Activated CD4-positive, alpha-beta T cell treated with anti-CD3 and anti-CD28 coated beads, Interleukin-2, Interleukin-4, amounts not matched to agents 100 ng/mL and 50 ng/mL, durations not matched to agents 16 hours and 8 hours (primary cell): ENCODE results near the gene BDNF.
"Not testable (repeated sequence)": the region's sequence is repeated elsewhere in the genome, so short reads cannot be mapped to it uniquely, and the experiment has no call there.

Experiments
- DNase-seq: peaks from one replicate; pipeline ENCODE4 v3.0.0-alpha.2; 2020; ENCODE audit warnings: low spot score

Gene BDNF

DNA sequence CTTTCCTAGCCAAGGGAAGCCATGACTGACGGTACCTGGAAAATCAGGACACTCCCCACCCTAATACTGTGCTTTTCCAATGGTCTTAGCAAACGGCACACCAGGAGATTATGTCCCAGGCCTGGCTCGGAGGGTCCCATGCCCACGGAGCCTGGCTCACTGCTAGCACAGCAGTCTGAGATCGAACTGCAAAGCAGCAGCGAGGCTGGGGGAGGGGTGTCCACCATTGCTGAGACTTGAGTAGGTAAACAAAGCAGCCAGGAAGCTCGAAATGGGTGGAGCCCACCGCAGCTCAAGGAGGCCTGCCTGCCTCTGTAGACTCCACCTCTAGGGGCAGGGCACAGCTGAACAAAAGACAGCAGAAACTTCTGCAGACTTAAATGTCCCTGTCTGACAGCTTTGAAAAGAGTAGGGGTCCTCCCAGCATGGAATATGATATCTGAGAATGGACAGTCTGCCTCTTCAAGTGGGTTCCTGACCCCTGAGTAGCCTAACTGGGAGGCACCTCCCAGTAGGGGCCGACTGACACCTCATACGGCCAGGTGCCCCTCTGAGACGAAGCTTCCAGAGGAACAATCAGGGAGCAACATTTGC, 34.6 kb downstream of the BDNF start:
- not testable (repeated sequence) for DNase-seq

DNA sequence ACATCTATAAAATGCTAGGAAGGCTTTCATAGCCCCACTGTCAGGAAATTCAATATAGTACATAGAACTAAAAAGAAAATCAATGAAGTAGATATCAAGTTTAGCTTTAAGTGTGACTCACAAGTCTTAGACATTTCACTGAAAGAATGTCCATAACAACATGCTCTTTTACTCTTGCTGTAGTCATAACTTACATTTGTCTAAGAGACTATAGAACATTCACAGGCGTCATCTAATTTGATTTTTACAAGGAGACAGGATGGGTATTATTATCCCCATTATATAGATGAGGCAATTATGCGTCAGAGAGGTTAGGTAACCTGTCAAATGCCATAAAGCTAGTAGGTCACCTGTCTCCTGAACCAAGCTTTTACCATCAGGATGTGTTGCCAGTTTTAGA, 36.9 kb downstream of the BDNF start:
- DNase-seq, result no peak

DNA sequence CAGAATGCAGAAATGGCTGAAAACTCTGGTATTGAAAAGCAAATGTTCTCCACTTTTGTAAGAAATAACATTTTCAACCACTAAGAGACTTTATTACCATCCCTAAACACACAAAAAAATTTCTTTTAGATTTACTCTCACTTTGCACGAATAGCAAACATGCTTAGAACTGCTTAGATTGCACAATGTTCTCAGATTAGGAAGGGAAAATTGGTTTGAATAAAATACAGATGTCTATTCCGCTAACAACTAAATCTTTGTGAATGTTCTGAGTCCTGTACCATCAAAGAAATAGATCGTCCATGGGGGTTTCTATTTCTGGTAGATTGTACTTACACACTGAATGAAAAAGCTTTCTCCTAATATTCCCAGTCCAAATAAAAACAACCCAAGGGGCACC, 40.1 kb downstream of the BDNF start:
- no peak for DNase-seq

DNA sequence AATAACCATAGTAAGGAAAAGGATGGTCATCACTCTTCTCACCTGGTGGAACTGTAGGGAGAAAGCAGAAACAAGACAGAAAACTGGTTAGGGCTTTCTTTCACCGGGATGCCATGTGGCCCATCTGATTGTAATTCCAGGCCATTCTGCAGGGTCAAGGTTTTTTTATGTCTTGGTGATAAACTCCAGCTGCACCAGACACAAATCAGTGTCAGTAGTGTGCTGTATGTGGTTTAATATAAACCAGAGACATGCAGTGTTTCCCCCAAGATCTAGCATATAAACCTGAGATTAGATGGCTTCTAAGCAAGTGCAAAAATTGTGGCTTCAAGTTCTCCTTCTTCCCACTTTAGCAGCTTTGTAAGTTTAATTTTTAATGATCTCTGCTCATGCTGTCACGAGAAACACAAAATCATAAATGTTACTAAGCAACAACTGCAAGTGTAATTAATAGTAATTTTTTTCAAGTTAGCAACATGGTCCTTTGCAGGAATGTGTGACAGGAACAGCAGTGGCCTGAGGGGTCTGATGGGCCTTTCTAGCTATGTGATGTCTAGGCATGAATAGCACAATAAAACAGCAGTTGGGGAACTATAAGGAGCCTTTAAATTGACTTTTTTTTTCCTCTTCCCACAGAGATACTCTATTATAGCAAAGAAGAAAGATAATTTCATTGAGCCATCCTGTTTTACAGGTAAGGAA, 41.6 kb downstream of the BDNF start:
- no peak for DNase-seq

DNA sequence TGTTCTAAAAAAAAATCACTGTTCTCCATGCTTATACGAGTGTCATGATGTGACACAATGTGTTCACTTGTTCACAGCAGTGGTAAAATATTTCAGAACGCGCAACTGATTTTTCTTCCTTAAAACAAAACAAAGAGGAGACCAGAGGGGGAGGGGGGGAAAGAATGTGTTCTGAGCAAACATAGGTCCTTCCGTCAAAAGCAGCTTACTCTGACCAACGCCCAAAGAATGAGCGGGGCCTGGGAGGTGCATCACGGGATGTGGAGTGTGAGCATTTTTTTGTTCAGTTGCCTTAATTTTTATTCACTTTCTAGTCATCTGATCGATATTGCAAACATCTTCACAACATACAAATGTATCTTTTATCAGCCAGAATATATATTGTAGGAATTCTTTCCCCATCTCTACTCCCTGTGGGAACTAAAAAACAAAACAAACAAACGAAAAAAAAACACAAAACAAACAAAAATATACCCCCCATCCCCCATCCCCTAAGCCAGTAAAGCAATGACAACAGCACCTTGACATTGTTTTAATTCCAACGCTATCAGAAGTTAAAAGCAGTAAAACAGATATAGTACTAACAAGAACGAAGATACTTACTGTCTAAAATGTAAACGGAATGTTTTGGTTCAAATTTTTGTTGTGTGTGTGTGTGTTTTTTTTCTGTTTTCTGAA, 43.3 kb downstream of the BDNF start:
- no peak for DNase-seq

DNA sequence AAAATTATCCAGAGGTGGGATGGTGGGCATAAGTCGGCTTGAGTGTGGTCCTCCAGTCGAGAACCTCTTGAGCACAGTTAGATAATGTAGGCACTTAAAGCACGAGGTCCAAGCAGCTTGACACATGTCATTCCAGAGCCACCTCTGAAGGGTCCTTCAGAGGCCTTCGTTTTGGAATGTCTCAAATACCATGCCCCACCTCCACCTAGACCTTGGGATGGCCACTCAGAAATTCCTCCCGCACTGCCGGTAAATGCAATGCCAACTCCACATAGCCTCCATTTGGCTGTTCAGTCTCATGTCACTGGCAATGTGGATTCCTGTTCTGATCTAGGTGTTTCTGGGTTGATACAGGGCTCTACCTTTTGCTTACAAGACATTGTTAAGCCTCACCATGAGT, 43.9 kb downstream of the BDNF start:
- no peak for DNase-seq

DNA sequence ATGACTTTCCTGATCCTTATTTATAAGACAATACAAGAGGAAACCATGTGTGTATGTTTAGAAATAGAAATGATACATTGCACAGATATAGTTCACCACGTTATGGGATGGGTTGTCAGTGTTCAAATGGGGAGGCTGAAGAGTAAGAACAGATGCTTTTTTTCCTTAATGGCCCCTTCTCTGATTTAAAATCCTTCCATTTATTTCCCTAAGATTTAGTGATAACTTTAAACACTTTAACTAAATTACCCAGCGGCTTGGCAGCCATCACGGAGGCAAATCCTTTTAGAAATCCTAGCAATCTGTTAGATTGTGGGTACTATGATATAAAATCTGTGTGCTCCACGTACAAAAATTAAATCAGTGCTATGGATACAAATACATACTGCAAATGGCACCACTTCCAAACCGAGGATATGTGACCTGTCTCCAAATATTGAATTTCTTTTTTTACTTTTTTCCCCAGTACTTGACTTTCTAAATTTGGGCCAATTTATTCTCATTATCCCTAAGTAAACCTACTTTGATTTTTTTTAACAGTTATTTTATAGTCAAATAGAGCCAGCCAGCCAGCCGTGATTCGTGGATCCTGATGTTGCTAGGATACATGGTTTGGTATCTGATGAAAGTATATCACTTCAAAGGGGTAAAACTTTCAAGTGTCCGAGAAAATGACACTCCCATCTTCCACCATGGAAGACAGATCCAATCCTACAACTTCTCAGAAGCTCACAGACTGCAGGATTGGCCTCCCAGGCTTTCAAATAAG, 46.1 kb downstream of the BDNF start:
- DNase-seq, result no peak

DNA sequence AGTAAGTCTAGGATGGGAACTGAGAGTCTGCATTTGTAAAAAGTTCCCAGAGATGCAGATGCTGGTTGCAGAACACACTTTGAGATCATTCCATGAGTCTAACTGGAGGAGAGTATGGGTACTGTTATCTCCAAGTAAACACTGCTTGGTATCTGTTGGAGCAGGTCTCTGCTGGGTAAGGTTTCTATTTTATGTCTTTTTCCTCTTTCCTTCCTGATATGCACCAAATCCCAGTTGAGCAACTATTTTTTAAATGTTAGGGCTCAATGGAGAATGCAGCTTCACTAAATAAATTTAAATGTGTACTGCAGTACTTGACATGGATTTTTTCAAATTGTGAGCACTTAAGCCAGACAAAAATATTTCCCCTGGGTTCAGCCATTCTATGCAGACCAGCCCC, 48.5 kb downstream of the BDNF start:
- DNase-seq, result no peak

DNA sequence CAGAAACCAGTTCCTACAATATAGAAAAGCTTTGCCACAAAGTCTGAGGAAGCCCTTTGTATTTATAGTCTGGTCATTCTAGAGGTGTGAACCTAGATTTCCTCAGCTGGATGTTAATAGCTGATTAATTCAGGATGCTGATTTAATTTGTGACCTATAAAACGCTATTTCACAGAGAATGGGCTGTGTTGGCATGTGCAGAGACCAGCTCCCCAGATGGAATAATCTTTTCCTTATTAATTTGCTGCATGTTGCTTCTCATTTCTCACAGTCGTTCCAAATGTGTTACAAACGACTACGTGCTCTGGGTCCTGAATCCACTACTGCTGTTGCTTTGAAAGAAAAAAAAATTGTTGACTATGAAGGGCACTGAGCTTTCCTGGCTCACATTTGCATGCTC, 49.3 kb downstream of the BDNF start:
- DNase-seq, result no peak

DNA sequence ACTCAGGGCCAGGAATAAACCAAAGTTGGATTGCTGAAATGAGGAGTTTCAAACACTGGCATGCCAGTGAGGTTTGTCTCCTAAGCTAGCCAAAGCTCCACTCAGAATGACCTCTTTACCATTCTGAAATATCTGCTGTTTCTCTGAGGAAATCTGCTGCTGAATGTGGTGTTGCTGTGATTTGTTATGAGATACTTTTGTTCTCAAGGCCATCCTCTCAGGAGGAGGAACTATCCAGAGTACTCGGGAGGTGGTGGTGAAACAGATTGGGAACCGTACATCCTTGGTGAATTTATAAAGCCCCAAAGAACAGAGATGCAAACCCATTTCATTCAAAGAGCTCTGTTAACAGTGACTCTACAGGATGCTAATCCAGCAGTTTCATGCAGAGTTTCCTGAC, 50.5 kb downstream of the BDNF start:
- no peak for DNase-seq

DNA sequence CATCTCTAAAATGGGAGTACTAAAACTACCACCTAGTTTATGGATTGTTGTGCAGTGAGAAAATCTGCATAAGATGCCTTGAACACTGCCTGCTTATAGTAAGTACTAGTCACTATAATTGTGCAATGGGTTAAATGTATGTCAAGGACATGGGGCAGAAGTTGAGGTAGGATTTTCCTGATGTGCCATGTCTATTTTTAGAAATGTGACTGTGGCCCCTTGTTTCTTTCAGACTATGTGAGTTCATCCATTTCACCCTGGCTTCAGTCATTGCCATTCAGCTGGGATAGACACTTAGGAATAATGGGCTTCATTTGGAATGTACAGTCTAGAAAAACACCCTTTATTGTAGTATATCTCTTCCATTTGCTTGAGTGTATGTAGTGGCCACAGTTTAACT, 51.4 kb downstream of the BDNF start:
- no peak for DNase-seq

DNA sequence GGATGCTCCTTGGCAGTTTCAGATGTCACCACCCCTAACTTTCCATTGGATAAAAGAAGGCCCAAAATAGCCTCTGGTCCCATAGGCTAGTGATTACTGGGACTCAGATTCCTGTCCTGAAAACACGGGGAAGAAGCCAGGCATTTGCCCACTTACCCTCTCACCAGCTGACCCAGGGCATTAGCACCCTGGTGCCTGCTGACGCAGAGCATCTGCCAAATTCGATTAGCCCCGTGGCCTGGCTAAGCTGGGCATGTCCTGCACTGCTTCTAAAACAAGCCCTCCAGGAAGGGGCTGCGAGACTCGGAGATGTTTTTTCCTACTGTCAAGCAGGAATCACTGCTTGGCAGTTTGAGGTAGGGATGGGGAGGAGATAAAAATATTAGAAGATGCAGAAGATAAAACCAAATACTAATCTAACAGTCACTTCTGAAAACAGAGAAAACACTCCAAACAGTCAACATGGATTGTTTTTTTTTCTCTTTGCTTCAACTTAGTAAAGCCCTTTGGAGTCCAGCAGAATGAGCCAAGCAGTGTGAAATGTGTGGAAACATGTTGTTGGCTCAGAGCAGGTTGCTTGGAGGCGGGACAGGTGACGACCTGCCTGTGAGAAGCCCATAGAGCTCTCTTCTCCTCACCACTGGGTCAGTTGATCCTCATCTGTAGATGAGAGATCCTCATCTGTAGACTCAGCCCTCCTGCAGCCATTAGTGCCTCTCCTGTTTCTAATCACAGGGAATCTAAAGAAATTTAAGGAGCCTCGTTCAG, 54.0 kb downstream of the BDNF start:
- DNase-seq, result no peak

DNA sequence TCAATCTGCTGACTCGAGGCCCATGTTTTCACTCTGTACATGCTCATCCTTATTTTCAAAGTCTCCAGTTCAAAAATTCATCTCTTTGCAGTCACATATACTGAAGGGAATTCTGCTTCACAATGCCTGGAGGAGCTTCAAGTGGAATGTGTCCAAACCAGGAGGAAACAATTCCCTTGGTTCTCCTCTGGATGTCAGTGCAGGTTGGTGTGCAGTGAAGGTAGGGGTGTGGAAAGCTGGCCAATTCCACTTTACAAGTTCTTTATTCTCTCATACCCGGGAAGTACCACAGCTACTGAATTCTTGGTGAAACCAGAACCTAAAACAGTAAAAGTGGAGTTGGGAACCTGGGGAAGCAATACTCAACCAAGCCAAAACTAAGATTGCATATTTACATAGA, 57.3 kb downstream of the BDNF start:
- DNase-seq, result no peak

DNA sequence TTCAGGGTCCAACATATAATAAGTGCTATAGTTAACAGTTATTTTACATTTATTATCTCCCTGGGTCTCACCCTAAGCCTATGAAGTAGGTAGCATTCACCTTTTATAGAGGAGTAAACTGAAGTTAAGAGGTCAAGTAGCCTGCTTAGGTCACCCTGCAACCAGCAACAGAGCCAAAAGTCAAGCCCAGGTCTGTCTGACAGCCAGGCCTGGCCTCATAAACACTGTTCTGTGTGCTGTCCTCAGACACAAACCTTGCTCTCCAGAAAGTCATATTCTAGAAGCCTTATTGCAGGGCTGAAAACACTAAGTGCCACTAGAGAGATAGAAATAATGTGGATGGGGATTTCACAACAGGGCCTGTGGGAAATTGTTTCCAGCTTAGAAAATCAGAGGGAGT, 59.3 kb downstream of the BDNF start:
- DNase-seq, result no peak

DNA sequence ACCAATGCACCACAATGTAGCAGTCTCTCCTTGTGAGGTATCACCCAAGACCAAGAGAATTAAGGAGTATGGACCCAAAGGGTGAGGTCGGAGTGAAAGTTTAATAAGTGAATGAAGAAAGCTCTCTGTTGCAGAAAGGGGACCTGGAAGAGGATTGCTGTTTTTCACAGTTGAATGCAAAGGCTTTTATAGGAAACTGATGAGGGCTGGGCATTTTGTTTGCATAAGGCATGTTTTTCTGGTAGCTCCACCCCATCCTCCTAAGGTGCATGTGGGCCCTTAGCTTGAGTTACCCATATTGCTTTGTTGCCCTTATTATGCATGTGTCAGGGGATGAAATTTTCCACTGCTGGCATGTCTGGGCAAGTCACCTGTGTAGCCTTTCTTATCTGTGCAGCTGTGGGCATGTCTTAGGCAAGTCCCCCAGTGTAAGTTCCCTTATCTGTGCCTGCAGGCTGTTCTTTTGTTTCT, 64.7 kb downstream of the BDNF start:
- DNase-seq, result no peak

DNA sequence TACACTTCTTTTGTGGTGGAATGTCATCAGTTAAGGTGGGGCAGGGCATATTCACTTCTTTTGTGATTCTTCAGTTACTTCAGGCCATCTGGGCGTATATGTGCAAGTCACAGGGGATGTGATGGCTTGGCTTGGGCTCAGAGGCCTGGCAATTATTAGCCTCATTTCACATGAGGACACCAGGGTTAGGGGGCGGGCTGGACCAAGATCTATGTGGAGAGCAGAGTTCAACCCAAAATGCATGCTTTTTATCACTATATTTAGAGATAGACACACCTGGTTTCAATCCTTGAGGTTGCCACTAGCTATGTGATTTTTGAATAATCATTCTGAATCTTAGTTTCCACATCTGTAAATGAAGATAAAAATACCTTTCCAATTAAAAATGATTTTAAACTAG, 65.5 kb downstream of the BDNF start:
- DNase-seq, result not testable (repeated sequence)

DNA sequence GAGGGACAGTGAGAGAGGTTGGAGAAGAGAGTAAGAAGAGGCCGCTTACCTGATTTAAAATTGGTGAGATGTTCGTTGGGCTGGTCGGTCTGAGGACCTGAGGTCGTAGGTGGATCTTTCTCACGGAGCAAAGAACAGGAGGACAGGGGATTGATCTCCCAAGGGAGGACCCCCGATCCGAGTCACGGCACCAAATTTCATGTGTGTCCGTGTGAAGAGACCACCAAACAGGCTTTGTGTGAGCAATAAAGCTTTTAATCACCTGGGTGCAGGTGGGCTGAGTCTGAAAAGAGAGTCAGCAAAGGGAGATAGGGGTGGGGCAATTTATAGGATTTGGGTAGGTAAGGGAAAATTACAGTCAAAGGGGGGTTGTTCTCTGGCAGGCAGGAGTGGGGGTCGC, 66.0 kb downstream of the BDNF start:
- not testable (repeated sequence) for DNase-seq

DNA sequence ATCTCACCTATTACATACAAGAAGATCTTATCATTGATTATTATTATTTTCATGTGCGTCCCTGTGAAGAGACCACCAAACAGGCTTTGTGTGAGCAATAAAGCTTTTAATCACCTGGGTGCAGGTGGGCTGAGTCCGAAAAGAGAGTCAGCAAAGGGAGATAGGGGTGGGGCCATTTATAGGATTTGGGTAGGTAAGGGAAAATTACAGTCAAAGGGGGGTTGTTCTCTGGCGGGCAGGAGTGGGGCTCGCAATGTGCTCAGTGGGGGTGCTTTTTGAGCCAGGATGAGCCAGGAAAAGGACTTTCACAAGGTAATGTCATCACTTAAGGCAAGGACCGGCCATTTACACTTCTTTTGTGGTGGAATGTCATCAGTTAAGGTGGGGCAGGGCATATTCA, 71.2 kb downstream of the BDNF start:
- not testable (repeated sequence) for DNase-seq

DNA sequence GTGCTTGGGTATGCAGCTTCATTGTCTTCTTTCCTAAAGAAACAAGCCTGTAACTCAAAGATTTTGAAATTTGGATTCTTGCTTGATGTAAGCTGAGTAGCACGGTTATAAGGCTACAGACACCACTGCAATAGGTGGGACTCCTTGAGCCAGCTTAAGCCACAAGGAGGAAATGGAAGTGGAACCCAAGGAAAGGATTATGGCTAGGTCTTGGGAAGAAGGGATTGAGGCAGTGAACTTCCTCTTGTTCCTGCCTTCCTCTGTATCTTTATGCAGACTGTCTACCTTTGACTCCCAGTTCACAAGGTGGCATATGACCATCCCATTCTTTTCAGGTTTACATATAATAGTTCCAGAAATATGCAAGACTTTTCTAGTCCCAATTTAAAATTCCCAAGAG, 72.3 kb downstream of the BDNF start:
- DNase-seq, result no peak

DNA sequence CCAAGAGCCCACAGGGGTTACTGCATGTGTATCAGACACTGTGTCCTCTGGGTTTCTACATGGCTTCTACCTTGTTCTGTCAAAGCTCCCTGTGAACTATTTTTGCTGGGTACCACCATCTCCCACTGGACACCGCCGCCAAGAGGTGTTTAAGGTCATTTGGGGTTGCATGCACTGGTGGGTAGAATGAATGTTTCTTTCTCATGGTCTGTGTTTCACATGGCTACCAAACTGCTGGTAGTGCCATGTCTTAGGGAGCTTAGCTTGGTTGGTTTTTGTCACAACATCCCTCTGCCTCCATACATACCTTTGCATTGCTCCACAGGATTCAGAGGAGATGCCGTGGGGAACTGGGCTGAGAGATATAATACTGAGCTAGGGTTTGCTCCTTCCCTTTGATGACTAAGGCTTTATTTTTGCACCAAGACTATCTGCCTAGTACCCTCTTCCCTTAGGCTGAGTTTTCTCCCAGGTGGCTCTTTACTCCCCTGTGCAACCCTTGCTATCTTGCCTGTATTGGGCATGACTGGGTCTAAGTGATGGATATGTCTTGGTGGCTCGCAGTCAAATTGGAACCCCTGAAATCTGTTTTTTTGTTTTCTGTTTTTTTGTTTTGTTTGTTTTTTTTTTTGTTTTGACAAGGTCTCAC, 73.2 kb downstream of the BDNF start:
- no peak for DNase-seq

DNA sequence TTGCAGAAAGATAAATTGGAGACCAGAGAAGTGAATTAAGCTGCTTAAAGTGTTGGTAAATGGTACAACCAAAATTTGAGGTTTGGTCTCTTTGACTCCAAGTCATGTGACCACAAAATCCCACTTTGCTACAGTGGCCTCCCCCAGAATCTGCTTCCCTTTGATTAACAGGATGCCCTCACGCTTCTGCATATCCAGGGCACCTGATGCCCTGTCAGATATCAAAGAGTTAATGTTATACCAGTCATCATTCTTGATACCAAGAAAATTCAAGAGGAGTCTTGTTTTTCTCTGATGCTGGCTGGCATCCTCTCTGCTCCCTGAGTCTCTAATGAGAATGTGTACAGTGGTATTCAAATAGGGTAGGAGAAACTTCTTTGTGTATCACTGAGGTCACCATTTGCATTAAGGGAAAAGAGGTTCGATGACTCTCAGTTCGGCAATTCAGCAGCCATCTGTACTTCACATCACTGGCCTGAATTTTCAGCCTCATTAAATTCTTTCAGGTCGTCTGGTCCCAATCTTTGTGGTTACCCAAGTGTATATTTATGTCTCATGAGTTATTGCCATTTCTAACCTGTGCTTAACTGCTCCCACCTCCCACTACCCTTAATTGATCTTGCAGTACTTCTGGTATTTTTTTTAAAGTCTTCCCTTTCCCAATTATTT, 73.9 kb downstream of the BDNF start:
- DNase-seq, result no peak
